GM18498 (cell line): Measurements from ENCODE around the gene DPRX.

Experiments
- ATAC-seq: cut with Tn5 transposase; IDR thresholded peaks from one replicate; pipeline ENCODE4 v1.9.1; 2021; ENCODE audit warnings: mild to moderate bottlenecking, moderate library complexity; ENCODE audit not compliant: unreplicated experiment

Gene DPRX

GRCh38 chr19:53631949-53632407 lies at the start of gene DPRX:
TSS of gene DPRX (plus strand) at chr19:53631999. CDS start at chr19:53632107, 108 bp downstream.
- no peak for ATAC-seq

- ATAC-seq, result no peak
Measured at GRCh38 chr19:53583181-53583580, 48.6 kb upstream of the DPRX start.

GRCh38 chr19:53586277-53586691 lies 45.5 kb upstream of the DPRX start:
- no peak for ATAC-seq

GRCh38 chr19:53594811-53595509 lies 36.8 kb upstream of the DPRX start:
- ATAC-seq, result no peak

- no peak for ATAC-seq
Measured at GRCh38 chr19:53595510-53595867, 36.3 kb upstream of the DPRX start.

GRCh38 chr19:53596056-53596455 lies 35.7 kb upstream of the DPRX start:
- ATAC-seq, result no peak

GRCh38 chr19:53597023-53597422 lies 34.8 kb upstream of the DPRX start:
- no peak for ATAC-seq

GRCh38 chr19:53598361-53598760 lies 33.4 kb upstream of the DPRX start:
- ATAC-seq, result no peak

GRCh38 chr19:53600217-53600616 lies 31.6 kb upstream of the DPRX start:
- no peak for ATAC-seq

GRCh38 chr19:53606031-53606430 lies 25.8 kb upstream of the DPRX start:
- ATAC-seq, result no peak

GRCh38 chr19:53608381-53608780 lies 23.4 kb upstream of the DPRX start:
- ATAC-seq, result no peak

GRCh38 chr19:53612762-53613526 lies 18.9 kb upstream of the DPRX start:
- no peak for ATAC-seq

- ATAC-seq, result no peak
Measured at GRCh38 chr19:53621885-53622740, 9.7 kb upstream of the DPRX start.

GRCh38 chr19:53624771-53625545 lies 6.8 kb upstream of the DPRX start:
- no peak for ATAC-seq

GRCh38 chr19:53626486-53626885 lies 5.3 kb upstream of the DPRX start:
- ATAC-seq, result no peak

- ATAC-seq, result no peak
Measured at GRCh38 chr19:53626976-53627375, 4.8 kb upstream of the DPRX start.

- ATAC-seq, result no peak
Measured at GRCh38 chr19:53634768-53635167, 3.0 kb downstream of the DPRX start.

GRCh38 chr19:53639471-53639870 lies 7.7 kb downstream of the DPRX start:
- no peak for ATAC-seq

GRCh38 chr19:53642381-53643099 lies 10.7 kb downstream of the DPRX start:
- no peak for ATAC-seq
